Stimulated activated CD8-positive, alpha-beta memory T cell treated with anti-CD3 and anti-CD28 coated beads, Interleukin-4, amount 100 ng/mL, for 24 hours (primary cell): ENCODE data around the gene RIMS3.

Experiments
- DNase-seq: peaks from one replicate; pipeline ENCODE4 v3.0.0-alpha.2; 2020; ENCODE audit warnings: low read depth

The RIMS3 gene

GRCh38 chr1:40653851-40654537 is 11.5 kb downstream of the RIMS3 start:
- no peak for DNase-seq

GRCh38 chr1:40652979-40653378 is 12.5 kb downstream of the RIMS3 start:
- DNase-seq = no peak

DNA sequence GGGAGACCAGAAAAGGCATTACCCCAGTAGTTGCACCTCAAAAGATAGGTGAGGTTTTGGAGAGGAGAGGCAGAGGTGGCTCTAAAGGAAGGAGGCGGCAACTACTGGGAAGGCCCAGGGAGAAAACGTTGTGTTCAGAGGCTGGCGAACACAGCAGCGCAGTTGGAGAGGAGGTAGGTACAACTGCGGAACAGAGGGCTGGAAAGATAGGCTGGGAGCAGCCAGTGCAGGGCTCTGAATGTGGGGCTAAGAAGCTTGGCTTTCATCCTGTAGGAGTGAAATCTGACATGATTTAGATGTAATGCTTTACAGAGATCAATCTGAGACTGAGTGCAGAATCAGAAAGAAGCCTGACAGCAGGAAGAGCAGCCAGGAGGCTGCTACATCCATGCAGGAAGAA is 13.0 kb downstream of the RIMS3 start:
- DNase-seq = no peak

DNA sequence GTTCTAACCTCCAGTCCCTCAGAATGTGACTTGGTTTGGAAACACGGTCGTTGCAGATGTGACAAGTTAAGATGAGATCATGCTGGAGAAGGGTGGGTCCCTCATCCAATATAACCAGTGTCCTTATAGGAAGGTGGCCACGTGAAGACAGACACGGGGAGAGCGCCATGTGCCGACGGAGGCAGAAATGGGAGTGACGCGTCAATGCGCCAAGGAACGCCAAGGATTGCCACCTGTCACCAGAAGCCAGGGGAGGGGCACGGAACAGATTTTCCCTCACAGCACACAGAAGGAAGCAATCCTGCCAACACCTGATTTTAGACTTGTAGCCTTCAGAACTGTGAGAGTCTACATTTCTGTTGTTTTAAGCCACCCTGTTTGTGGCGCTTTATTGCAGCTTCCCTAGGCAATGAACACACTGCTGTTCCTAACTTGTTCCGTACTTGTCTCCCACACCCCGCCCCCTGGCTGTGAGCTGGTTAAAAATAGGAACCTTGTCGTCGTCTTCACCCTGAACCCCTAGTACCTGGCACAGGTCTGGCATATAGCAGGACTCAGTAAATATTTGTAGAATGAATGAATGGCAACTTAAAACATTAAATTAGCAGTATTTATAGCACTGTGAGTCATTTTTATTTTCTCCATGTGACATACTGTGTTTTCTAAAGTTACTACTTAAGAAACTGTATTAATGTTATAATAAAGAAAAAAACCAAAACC is 14.2 kb downstream of the RIMS3 start:
- no peak for DNase-seq

GRCh38 chr1:40650075-40650474 is 15.4 kb downstream of the RIMS3 start:
- no peak for DNase-seq

GRCh38 chr1:40649592-40649930 is 15.9 kb downstream of the RIMS3 start:
- no peak for DNase-seq

GRCh38 chr1:40648928-40649591 is 16.4 kb downstream of the RIMS3 start:
- DNase-seq = no peak

- DNase-seq = no peak
Observed at GRCh38 chr1:40648200-40648599, 17.3 kb downstream of the RIMS3 start.

- no peak for DNase-seq
Observed at GRCh38 chr1:40646315-40646714, 19.2 kb downstream of the RIMS3 start.

GRCh38 chr1:40645118-40645680 is 20.3 kb downstream of the RIMS3 start:
- DNase-seq = no peak

DNA sequence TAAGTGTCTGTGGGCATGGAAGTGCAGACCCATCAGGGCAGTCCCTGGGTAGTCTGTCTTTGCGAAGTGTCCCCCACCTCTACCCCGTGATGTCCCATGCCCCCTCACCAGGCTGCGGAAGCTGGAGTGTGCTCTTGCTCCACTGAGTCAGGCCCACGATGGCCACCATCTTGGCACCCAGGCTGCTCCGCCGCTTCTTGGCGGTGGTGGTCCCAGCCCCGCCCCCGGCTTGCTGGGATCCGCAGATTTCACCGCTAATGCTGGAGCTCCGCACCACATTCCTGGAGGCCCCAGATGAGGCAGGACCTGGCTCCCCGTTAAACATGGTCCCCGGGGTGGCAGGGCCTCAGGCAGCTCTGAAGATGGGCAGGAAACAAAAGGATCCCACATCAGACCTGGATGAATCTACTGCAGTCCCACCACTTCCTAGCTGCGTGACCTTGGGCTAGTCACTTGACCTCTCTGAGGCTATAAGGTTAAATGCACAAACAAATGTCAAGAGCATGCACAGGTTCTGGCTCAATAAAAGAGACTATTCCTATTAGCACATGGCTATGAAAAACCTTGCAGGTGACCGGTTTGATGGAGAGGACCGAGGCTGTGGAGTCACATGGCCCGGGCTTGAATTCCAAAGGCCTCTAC is 23.8 kb downstream of the RIMS3 start:
- DNase-seq = no peak

DNA sequence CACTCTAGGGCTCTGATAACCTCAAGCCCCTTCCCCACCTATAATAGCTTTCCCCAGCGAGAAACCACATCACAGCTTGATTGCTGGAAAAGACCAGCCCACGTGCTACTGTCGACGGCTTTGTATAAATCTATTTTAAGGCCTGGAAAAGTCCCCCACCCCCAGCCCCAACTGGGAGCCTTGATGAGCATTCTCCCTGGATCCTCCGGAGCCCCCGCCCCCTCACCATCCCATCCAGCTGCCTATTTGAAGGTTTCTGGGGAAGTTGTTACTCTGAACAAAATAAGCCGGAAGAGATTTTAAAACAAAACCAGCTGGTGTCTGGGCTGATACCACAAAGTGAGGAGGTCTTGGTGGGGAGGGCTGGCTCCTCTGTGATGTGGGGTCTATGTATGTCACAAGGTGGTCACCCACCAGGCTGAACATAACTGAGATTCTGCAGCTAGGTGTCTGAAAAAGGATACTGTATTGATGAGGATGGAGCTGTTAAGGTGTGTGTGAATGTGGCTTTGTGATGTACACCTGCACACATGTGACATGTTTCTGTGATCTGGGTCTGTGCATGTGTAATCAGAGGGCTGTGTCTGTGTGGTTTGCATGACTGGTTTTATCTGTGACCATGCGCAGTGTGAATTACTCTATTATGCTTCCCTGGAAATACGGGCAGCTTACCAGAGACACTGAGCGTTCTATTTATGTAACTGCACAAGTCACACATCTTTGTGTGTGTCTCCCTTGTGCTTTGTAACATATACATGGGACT is 25.0 kb downstream of the RIMS3 start:
- DNase-seq = no peak

DNA sequence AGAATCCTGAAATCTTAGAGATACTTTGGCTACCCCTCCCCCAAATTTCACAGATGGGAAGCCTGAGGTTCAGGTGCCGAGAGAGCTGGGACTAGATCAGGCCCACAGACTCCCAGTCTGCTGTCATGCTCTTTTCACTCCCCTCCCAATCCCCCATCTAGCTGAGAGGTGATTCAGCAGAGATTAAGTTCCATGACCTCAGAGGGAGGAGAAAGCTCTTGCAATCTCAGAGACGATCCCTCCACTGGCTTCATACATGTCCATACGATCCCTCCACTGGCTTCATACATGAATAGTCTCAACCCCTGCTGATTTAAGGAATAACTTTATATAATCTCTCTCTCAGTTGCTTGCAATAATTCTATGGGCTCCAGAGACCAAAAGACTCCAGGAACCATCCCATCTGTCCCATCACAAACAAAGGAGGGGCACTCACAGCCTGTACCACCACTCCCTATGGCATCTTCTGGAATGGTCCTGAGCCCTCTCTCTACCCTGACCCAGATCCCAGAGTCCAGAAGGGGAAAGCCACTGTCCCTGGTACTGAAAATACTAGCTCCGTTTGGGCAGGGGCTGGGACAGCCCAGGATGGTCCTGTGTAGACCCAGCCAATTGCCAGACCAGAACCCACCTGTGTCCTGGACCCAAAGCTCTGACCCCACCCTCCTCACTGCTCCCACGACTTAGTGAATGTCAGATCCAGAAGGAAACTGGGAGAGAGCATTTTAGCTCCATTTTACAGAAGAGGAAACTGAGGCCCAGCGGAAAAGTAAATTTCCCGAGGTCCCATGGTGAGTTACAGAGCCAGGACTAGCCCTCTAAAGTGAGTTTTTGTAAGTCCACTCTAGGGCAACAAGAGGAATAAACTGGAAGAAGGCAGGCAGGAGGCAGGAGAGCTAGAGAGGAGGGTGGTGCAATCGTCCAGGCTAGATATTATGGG is 27.1 kb downstream of the RIMS3 start:
- no peak for DNase-seq

DNA sequence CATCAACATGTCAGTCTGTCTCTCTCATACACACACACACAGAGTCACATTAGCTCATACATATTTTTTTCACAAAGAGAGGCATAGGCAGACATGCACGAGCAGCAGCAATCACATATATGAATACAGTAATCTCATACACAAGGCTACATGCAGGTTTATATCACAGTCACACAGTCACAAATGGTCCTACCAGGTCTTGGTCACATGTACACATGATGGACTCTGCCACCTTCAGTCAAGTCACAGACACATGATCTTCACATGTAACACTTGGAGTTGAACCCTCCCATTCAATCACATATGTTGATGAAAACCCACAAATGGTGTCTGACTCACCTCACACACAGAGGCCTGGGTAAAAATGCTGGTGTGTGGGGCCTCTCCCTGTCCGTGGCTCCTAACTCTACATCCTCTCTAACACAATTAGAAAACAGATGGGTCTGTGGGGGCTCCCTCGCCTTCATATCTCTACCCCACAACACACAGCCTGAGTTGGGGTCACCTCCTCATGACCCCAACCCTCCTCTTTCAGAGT is 27.9 kb downstream of the RIMS3 start:
- DNase-seq = no peak

- no peak for DNase-seq
Observed at GRCh38 chr1:40636777-40637176, 28.7 kb downstream of the RIMS3 start.

DNA sequence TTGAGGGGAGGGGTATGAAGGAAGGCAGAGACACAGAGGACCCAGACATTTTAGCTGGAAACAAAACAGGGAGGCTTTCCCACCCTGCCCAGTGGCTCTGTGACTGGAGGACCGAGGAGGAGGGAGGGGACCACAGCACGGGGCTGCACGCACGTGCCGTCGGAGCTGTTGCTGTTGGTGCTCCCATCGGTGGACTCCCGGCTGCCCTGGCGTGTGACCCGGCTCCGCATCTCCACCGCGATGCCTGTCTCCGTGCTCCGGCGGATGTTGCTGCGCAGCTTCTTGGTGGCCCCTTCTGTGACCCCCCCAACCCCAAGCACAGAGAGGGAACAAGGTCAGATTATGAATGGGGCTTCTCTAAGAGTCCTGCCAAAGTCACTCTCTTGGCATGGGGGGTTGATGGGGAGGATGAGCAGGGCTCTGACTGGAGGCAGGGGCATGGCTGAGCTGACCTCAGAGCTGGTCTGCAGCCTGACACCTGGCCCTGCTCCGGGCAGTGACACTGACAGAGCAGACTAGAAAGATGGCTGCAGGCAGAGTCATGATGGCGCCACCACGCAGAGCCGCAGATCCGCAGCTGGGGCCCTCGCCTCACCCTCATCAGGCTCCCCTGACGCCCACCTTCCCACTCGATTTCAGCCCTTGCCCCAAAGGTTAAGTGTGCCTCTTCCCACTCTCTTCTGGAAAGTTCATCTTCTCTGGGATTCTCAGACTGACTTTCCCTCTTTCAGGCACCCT is 29.6 kb downstream of the RIMS3 start:
- DNase-seq = no peak

GRCh38 chr1:40634901-40635655 is 30.4 kb downstream of the RIMS3 start:
- DNase-seq = no peak

GRCh38 chr1:40633931-40634376 is 31.5 kb downstream of the RIMS3 start:
- no peak for DNase-seq

DNA sequence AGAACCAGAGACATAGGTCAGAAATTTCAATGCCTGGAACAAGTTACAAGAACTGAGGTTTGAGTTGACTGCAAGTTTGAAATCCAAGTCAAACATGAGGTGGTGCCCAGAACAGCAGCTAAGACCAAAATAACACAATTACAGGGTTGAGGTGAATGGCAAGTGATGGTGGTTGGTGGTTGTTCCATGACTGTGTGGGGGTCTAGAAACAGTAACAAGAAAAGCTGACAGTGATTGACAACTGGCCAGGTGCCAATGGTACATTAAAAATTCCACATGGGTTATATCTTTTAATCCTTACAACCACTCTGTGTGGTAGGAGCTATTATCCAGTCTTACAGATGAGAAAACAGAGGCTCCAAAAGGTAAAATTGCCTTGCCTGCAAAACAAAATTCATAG is 32.0 kb downstream of the RIMS3 start:
- no peak for DNase-seq
